ENCODE results near the gene NAA60. TPM values are rescaled to one million over a fixed set of nuclear protein-coding genes. Genes with fewer than 3 reads are reported as not detected.

The NAA60 gene
- total and polyA plus RNA-seq, 2 of the 13 experiments (the other 11 are each of a cell fraction or from before 2014, with no cell fraction given) = 14.7 to 32.0 TPM

GRCh38 chr16:3457434-3458252 lies 14.2 kb downstream of the NAA60 start (continued):
- 0 out of 2 replicates have a peak, but pooled peaks have one; percentile 45 for TF ChIP-seq RERE (CRISPR knock-in tag; IDR thresholded peaks at IDR 0.05; ENCODE audit: low read depth)
- TF ChIP-seq HOXA9 (CRISPR knock-in tag; IDR thresholded peaks at IDR 0.05; ENCODE audit: borderline replicate concordance) = 0 out of 2 replicates have a peak, but pooled peaks have one; percentile 70
- TF ChIP-seq ZNF256 (CRISPR knock-in tag; conservative IDR thresholded peaks at IDR 0.05) = 0 out of 2 replicates have a peak, but pooled peaks have one; percentile 56
- TF ChIP-seq DMAP1 (CRISPR knock-in tag; IDR thresholded peaks at IDR 0.05) = peak; percentile 89
- no peak for TF ChIP-seq ZNF615 (CRISPR knock-in tag; IDR thresholded peaks at IDR 0.05; ENCODE audit: borderline replicate concordance)
- peak; percentile 95 for TF ChIP-seq ZNF124 (CRISPR knock-in tag; IDR thresholded peaks at IDR 0.05)
- TF ChIP-seq ZFP36 (IDR thresholded peaks at IDR 0.05; ENCODE audit: borderline replicate concordance, low read depth, low read length, partially characterized antibody) = no peak
- TF ChIP-seq ZNF678 (CRISPR knock-in tag; IDR thresholded peaks at IDR 0.05) = no peak; the same call in 1 of the 2 replicates
- peak; percentile 98 for TF ChIP-seq YY1 (IDR thresholded peaks at IDR 0.05; ENCODE audit: insufficient read depth, insufficient replicate concordance, low read depth, low read length)
- no peak for TF ChIP-seq DNMT3B (CRISPR knock-in tag; conservative IDR thresholded peaks at IDR 0.05)
- TF ChIP-seq, protein P1, sequence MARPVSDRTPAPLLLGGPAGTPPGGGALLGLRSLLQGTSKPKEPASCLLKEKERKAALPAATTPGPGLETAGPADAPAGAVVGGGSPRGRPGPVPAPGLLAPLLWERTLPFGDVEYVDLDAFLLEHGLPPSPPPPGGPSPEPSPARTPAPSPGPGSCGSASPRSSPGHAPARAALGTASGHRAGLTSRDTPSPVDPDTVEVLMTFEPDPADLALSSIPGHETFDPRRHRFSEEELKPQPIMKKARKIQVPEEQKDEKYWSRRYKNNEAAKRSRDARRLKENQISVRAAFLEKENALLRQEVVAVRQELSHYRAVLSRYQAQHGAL (CRISPR knock-in tag; IDR thresholded peaks at IDR 0.05; ENCODE audit: not compliant biosample characterization) = peak; percentile 90
- TF ChIP-seq NAIF1 (CRISPR knock-in tag; IDR thresholded peaks at IDR 0.05; ENCODE audit: borderline replicate concordance) = no peak
- TF ChIP-seq SIN3A (IDR thresholded peaks at IDR 0.05; ENCODE audit: borderline replicate concordance, low read depth, low read length) = peak; percentile 75; the same call in 1 of the 2 replicates
- no peak for TF ChIP-seq ZNF589 (CRISPR knock-in tag; conservative IDR thresholded peaks at IDR 0.05)
- no peak for TF ChIP-seq FLYWCH1 (CRISPR knock-in tag; IDR thresholded peaks at IDR 0.05)
- TF ChIP-seq, protein P2, sequence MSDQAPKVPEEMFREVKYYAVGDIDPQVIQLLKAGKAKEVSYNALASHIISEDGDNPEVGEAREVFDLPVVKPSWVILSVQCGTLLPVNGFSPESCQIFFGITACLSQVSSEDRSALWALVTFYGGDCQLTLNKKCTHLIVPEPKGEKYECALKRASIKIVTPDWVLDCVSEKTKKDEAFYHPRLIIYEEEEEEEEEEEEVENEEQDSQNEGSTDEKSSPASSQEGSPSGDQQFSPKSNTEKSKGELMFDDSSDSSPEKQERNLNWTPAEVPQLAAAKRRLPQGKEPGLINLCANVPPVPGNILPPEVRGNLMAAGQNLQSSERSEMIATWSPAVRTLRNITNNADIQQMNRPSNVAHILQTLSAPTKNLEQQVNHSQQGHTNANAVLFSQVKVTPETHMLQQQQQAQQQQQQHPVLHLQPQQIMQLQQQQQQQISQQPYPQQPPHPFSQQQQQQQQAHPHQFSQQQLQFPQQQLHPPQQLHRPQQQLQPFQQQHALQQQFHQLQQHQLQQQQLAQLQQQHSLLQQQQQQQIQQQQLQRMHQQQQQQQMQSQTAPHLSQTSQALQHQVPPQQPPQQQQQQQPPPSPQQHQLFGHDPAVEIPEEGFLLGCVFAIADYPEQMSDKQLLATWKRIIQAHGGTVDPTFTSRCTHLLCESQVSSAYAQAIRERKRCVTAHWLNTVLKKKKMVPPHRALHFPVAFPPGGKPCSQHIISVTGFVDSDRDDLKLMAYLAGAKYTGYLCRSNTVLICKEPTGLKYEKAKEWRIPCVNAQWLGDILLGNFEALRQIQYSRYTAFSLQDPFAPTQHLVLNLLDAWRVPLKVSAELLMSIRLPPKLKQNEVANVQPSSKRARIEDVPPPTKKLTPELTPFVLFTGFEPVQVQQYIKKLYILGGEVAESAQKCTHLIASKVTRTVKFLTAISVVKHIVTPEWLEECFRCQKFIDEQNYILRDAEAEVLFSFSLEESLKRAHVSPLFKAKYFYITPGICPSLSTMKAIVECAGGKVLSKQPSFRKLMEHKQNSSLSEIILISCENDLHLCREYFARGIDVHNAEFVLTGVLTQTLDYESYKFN (CRISPR knock-in tag; conservative IDR thresholded peaks at IDR 0.05) = 0 out of 2 replicates have a peak, but pooled peaks have one; percentile 35
- TF ChIP-seq SCMH1 (CRISPR knock-in tag; IDR thresholded peaks at IDR 0.05; ENCODE audit: borderline replicate concordance) = no peak
